Body of pancreas (tissue), 4 donors: Measurements from ENCODE around the gene LTBP2. TPM values are rescaled to one million over a fixed set of nuclear protein-coding genes. Genes with fewer than 3 reads are reported as not detected.
A peak's percentile ranks its signal among the peaks of the same experiment; 100 is the strongest.

Source experiments
- ATAC-seq: fragments of 150-250 bp; one replicate; pipeline ENCODE4 v1.9.1; 2016
- DNase-seq, 4 donors: peaks; one replicate each; pipeline ENCODE4 v3.0.0-alpha.2; 2019
- H3K27ac ChIP-seq, 4 donors: fragments of 200-600 bp; sonication (generic); 1 replicate in 3 of 4; 2 replicates in 1 of 4; pipeline versions ENCODE4 v1.5.1 to v1.6.1; 2016 to 2019; ENCODE audit warnings: mild to moderate bottlenecking in 1 of 4, mixed read lengths in 1 of 4, moderate library complexity in 1 of 4
- H3K27me3 ChIP-seq, 2 donors: fragments of 200-600 bp; sonication (generic); one replicate each; pipeline ENCODE4 v1.6.0; 2016; ENCODE audit warnings: mild to moderate bottlenecking in 1 of 2
- H3K36me3 ChIP-seq, 2 donors: fragments of 200-600 bp; sonication (generic); replicated peaks in 1 of 2; 2 replicates each; pipeline ENCODE4 v1.5.1; 2016; ENCODE audit warnings: low read depth in 2 of 2; ENCODE audit not compliant: insufficient read depth in 1 of 2
- H3K4me1 ChIP-seq: fragments of 200-600 bp; sonication (generic); one replicate; pipeline ENCODE4 v1.6.0; 2016
- H3K4me3 ChIP-seq, 2 donors: fragments of 200-600 bp; sonication (generic); 1 replicate in 1 of 2; 2 replicates in 1 of 2; pipeline ENCODE4 v1.5.1; 2016 to 2019
- H3K9me3 ChIP-seq, 3 donors: fragments of 200-600 bp; sonication (generic); 1 replicate in 2 of 3; 2 replicates in 1 of 3; pipeline ENCODE4 v1.5.1; 2016
- CTCF ChIP-seq, 7 experiments: fragments of 450-650 bp in 4 of 7; fragments of 200-600 bp in 3 of 7; sonication (generic) in 3 of 7; IDR thresholded peaks; one replicate each; pipeline ENCODE4 v1.5.1; 2016 to 2019; ENCODE audit warnings: antibody characterized with exemption in 7 of 7
- POLR2A ChIP-seq, 3 donors: fragments of 450-650 bp; IDR thresholded peaks; one replicate each; pipeline ENCODE4 v1.6.1; 2016; ENCODE audit warnings: antibody characterized with exemption in 3 of 3, mild to moderate bottlenecking in 2 of 3
- WGBS, 2 donors: methylation state at CpG; one replicate each; pipeline ENCODE4 v1.1.5; 2017; 5-methylcytosine and 5-hydroxymethylcytosine counted together
- intact Hi-C: fragments of 100-400 bp; cut with DNase I; formaldehyde crosslinking; loops from one replicate; pipeline ENCODE4 v1.15.1; 2023
- total RNA-seq, 2 donors: library from RNA; depleted of rRNA; stranded (reverse); fragments of >200 nt; gene quantifications; one replicate each; pipeline ENCODE4 v1.1.0, GENCODE V29; 2016

LTBP2 gene
- 10 to 100 TPM; 15.8 to 20.4 TPM for total RNA-seq

- Histone ChIP-seq H3K27ac (peak within 1 kb of the TSS in 1 of 4 donors; percentile 19), H3K4me3 (peak within 1 kb of the TSS; percentile 58 to 62), H3K36me3 (no peaks in the 10 kb centered on the region), H3K9me3 (no peaks in the 10 kb centered on the region), H3K27me3 (no peaks in the 10 kb centered on the region), H3K4me1 (peaks cover 51% of the 10 kb centered on the region)
- intact Hi-C loops: no loop called here
- TF ChIP-seq CTCF (IDR thresholded peaks at IDR 0.05): no peak
- no peak for TF ChIP-seq POLR2A (IDR thresholded peaks at IDR 0.05)
- DNase-seq (peak in 3 of 4 donors; percentile 33 to 42 (median 35)), ATAC-seq (peak; percentile 3)
- WGBS, 2 donors: 0 to 4% methylated on average over 9 to 56 of the region's 70 CpGs
Observed at GRCh38 chr14:74611650-74612349, at the start of gene LTBP2. Gene LTBP2, minus strand, starts transcription at chr14:74612237. Its CDS starts 293 bp downstream, at chr14:74611944.

- intact Hi-C loops: no loop called here
- Histone ChIP-seq H3K4me1 (no peaks in the 10 kb centered on the region), H3K27ac (no peak overlapping the region), H3K4me3 (no peak overlapping the region), H3K27me3 (no peaks in the 10 kb centered on the region), H3K36me3 (peaks cover 0 to 18% of the 10 kb centered on the region in 2 donors), H3K9me3 (no peaks in the 10 kb centered on the region)
- no peak for ATAC-seq
- 83 to 85% methylated on average over 5 of the region's 5 CpGs for WGBS, 2 donors
- DNase-seq: no peak
- no peak for TF ChIP-seq POLR2A (IDR thresholded peaks at IDR 0.05)
- TF ChIP-seq CTCF (IDR thresholded peaks at IDR 0.05): no peak
Observed at GRCh38 chr14:74660863-74661262, 48.8 kb upstream of the LTBP2 start.

GRCh38 chr14:74660167-74660566 lies 48.1 kb upstream of the LTBP2 start:
- no peak overlapping the region for H3K27ac ChIP-seq
- peaks cover 0 to 17% of the 10 kb centered on the region in 2 donors for H3K36me3 ChIP-seq
- intact Hi-C loops: no loop called here

GRCh38 chr14:74658535-74659131 lies 46.6 kb upstream of the LTBP2 start:
- DNase-seq: no peak
- H3K36me3 ChIP-seq: peaks cover 0 to 10% of the 10 kb centered on the region in 2 donors
- TF ChIP-seq POLR2A (IDR thresholded peaks at IDR 0.05): no peak
- TF ChIP-seq CTCF (IDR thresholded peaks at IDR 0.05): no peak
- intact Hi-C loops: no loop called here
- H3K27me3 ChIP-seq: no peaks in the 10 kb centered on the region
- H3K9me3 ChIP-seq: no peaks in the 10 kb centered on the region
- H3K4me3 ChIP-seq: no peak overlapping the region
- WGBS, 2 donors: 53 to 61% methylated on average over 1 of the region's 1 CpG
- H3K4me1 ChIP-seq: no peaks in the 10 kb centered on the region
- no peak for ATAC-seq
- no peak overlapping the region for H3K27ac ChIP-seq

More at GRCh38 chr14:74660167-74660566, 48.1 kb upstream of the LTBP2 start:
- Histone ChIP-seq H3K9me3 (no peaks in the 10 kb centered on the region), H3K4me3 (no peak overlapping the region), H3K27me3 (no peaks in the 10 kb centered on the region), H3K4me1 (no peaks in the 10 kb centered on the region)
- no peak for ATAC-seq
- TF ChIP-seq CTCF (IDR thresholded peaks at IDR 0.05) (no peak), POLR2A (IDR thresholded peaks at IDR 0.05) (no peak)
- WGBS, 2 donors: 87 to 91% methylated on average over 3 of the region's 3 CpGs
- no peak for DNase-seq
